Fibroblast of skin of scalp (primary cell): ENCODE data around the gene PRM2. TPM values are rescaled to one million over a fixed set of nuclear protein-coding genes. Genes with fewer than 3 reads are reported as not detected.

Experiments
- DNase-seq: peaks from one replicate; pipeline ENCODE4 v3.0.0-alpha.2; 2013
- polyA plus RNA-seq, 2 experiments: library from polyadenylated mRNA; unstranded; fragments of 120-200 nt; gene quantifications; one replicate each; pipeline ENCODE4 v1.2.1, GENCODE V29; 2013; ENCODE audit not compliant: insufficient read length in 2 of 2

Gene PRM2
- not detected for polyA plus RNA-seq (2013, experiment 1 of 2; ENCODE audit: insufficient read length)
- polyA plus RNA-seq (2013, experiment 2 of 2; ENCODE audit: insufficient read length) = not detected

DNA sequence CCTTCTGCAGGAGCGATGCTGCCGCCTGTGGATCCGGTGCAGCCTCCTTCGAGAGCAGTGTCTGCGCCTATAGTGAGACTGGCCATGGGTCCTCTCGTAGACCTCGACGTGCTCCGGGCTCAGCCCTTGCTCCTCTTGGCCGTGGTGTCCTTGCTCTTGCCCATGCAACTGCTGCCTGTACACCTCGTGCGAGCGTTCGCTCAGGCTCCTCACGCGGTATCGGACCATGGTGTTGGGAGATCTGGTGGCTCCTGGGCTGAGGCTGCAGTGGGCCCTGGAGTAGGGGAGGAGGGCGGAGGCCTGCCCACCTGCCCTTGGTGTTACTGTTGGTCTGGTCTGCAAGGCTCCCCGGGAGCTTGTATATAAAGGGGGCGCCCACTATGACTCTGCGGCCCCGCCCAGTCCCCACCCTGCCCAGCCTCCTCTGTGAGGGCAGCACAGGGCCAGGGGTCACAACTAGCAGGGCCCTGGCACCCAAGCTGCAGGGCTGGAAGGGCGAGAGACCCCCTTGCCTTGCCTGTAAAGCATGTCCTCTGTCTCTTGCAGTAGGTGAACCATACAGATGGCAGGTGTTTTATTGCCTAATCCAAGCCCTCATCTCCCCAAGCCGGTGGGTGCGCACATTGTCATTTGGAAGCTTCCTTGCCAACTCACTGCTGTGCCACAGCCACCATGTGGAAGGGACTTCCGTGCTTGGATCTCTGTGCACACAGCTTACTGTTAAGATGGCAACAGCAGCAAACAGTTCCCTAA is at the start of gene PRM2:
PRM2 (minus strand) TSS at position 338 of the 753 bp plus-strand sequence; CDS start at position 228, 110 bp downstream.
- no peak for DNase-seq

DNA sequence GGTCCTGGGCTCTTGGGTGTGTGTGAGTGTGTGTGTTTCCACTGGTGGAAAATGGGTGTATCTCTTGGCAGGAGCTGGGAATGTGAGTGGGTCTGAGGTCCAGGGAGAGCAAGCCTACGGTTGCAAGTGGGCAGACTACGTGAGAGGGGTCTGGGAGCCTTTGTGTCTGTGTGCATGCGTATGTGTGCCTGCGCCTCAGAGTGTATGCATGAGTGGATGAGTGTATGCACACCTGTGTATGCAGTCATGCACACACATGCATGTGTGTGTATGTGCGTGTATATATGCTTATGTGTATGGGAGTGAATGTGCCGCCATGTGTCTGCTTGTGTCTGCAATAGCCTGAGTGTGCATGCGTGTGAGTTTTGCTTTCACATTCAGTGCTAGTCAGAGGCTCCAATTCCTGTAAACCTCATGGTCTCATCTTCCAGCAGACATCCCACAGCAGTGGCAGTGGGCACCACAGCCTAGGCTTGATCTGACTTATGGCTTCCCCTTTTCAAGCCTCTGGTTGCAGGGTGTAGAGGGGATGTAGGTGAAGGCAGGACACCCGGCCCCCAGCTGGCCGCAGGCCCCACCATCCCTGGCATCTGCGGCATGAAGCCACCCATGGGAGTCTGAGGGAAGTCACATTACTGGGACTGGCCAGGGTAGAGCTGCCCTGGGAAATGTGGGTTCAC is 49.3 kb upstream of the PRM2 start:
- DNase-seq = no peak

GRCh38 chr16:11323551-11324336 is 47.5 kb upstream of the PRM2 start:
- no peak for DNase-seq

DNA sequence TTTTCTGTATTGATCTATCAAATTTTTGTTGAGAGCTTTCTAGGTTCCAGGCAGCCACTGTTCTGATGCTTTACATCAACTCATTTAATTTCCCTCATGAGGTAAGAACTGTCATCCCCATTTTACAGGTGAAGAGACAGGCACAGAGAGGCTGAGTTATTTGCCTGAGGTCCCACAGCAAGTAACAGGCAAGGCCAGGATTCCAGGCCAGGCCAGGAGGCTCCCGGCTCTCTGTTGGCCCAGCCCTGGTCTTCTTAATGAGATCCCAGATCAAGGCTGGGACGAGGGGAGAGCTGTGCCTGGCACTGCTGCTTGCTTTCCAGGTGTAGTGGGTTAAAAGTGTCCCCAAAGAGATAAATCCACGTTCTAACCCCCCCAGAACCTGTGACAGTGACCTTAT is 46.5 kb upstream of the PRM2 start:
- DNase-seq = no peak

- no peak for DNase-seq
Measured at GRCh38 chr16:11321662-11322061, 45.4 kb upstream of the PRM2 start.

DNA sequence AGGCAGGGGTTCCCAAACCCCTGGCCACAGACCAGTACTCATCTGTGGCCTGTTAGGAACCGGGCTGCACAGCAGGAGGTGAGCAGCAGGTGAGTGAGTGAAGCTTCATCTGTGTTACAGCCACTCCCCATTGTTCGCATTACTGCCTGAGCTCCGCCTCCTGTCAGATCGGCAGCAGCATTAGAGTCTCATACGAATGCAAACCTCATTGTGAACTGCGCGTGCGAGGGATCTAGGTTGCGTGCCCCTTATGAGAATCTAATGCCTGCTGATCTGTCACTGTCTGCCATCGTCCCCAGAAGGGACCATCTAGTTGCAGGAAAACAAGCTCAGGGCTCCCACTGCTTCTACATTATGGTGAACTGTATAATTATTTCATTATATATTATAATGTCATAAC is 43.9 kb upstream of the PRM2 start:
- DNase-seq = no peak

DNA sequence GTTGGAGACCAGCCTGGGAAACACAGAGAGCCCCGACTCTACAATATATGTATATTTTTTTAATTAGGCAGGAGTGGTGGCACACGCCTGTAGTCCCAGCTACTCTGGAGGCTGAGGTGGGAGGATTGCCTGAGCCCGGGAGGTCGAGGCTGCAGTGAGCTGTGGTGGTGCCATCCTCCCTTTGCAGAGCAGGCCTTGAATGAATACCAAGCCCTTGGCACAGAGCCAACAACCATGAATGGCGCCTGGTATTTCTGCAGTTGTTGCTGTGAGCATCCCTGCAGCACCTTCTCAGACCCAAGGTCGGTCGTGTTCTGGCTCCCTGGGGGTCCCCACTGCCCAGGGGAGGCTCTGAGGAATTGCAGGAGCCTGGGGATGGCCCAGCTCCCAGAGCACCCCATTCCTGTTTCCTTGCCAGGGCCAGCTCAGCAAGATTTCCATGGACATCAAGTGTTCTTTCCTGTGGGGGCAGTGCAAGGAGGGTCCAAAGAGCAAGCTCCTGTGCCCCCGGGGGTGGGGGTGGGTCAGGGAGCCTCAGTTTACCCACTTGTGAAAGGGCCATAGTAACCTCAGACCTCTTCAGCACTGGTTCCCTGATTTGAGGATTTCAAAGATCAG is 43.4 kb upstream of the PRM2 start:
- no peak for DNase-seq

DNA sequence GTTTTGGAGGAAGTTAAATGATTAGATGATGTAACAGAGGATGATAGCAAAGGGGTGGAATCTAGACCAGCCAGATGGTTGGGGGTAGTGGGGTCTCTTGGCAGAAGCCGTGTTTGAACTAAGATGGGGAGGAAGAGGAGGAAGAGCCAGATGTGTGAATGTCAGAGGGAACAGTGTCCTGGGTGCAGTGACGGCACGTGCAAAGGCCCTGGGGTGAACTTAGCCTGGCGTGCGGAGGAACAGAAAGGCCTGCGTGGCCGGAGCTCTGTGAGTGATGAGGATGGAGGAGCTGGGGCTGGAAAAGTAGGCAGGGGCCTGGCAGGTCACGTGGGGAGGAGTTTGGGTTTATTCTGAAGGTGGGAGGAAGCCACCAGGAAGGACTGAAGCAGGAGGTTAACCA is 42.5 kb upstream of the PRM2 start:
- DNase-seq = no peak

GRCh38 chr16:11316331-11317015 is 40.2 kb upstream of the PRM2 start:
- peak; percentile 34 for DNase-seq

GRCh38 chr16:11315510-11315909 is 39.2 kb upstream of the PRM2 start:
- DNase-seq = peak; percentile 67

DNA sequence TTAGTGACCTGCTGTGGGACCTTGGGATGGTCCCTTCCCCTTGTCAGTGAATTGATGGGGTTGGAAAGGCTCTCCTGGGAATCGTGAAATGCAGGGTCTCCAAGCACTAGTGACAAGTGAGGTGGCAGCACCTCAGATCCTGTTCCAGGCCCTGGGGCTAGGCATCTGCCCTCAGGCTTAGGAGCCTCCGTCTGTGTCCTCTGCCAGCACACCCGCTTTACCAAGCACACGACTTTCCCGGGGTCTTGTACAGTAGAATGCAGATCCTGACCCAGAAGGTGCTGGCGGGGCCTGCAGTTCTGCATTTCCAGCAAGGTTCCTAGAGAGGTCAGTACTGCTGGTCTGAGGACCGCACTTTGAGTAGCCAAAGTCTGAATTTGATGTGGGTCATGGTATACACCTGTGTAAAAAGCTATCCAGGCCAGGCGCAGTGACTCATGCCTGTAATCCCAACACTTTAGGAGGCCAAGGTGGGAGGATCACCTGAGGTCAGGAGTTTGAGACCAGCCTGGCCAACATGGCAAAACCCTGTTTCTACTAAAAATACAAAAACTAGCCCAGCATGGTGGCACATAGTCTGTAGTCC is 38.1 kb upstream of the PRM2 start:
- DNase-seq = no peak

- no peak for DNase-seq
Measured at GRCh38 chr16:11313493-11314308, 37.4 kb upstream of the PRM2 start.

GRCh38 chr16:11312718-11313492 is 36.6 kb upstream of the PRM2 start:
- peak; percentile 66 for DNase-seq

- DNase-seq = no peak
Measured at GRCh38 chr16:11310997-11311561, 34.8 kb upstream of the PRM2 start.

GRCh38 chr16:11310634-11310977 is 34.3 kb upstream of the PRM2 start:
- no peak for DNase-seq

- peak; percentile 40 for DNase-seq
Measured at GRCh38 chr16:11309895-11310633, 33.8 kb upstream of the PRM2 start.

GRCh38 chr16:11308493-11309283 is 32.4 kb upstream of the PRM2 start:
- DNase-seq = no peak
